Naive thymus-derived CD4-positive, alpha-beta T cell (primary cell): ENCODE measurements around the gene SELPLG. TPM values are rescaled to one million over a fixed set of nuclear protein-coding genes. Genes with fewer than 3 reads are reported as not detected.

Experiments
- ATAC-seq: fragments of 150-1000 bp; cut with Tn5 transposase; 2 replicates; pipeline ENCODE4 v1.10.0; 2021; ENCODE audit warnings: mild to moderate bottlenecking, moderate library complexity
- CTCF ChIA-PET: fragments of 350-600 bp; sonication (Branson Sonifier 250); formaldehyde crosslinking; loops from one replicate; lab custom pipeline; 2021; ENCODE audit warnings: antibody characterized with exemption; lab: Charles Lee
- POLR2A ChIA-PET: fragments of 350-600 bp; sonication (Branson Sonifier 250); formaldehyde crosslinking; loops from one replicate; lab custom pipeline; 2021; ENCODE audit warnings: antibody characterized with exemption, inconsistent platforms; lab: Charles Lee
- DNase-seq, 9 donors: peaks; one replicate each; pipeline versions ENCODE4 v3.0.0 to v3.0.0-alpha.2; 2020 to 2022; ENCODE audit warnings: mixed read lengths in 1 of 9
- H3K27ac ChIP-seq: one replicate; pipeline ENCODE4 v1.7.0; 2013; ENCODE audit warnings: mild to moderate bottlenecking, low read depth, low read length, moderate library complexity
- H3K27me3 ChIP-seq, 2 donors: one replicate each; pipeline ENCODE4 v1.7.0; 2013; ENCODE audit warnings: low read length in 2 of 2, mild to moderate bottlenecking in 2 of 2, moderate library complexity in 2 of 2; ENCODE audit not compliant: control insufficient read depth in 2 of 2, insufficient read depth in 2 of 2
- H3K36me3 ChIP-seq, 3 experiments: 1 replicate in 2 of 3; 2 replicates in 1 of 3; pipeline ENCODE4 v1.7.0; 2013; ENCODE audit warnings: low read length in 3 of 3, mild to moderate bottlenecking in 3 of 3, moderate library complexity in 1 of 3; ENCODE audit not compliant: insufficient read depth in 3 of 3, control insufficient read depth in 2 of 3
- H3K4me1 ChIP-seq, 2 donors: one replicate each; pipeline ENCODE4 v1.7.0; 2013; ENCODE audit warnings: low read length in 2 of 2, mild to moderate bottlenecking in 2 of 2, moderate library complexity in 1 of 2; ENCODE audit not compliant: control insufficient read depth in 2 of 2, insufficient read depth in 2 of 2
- H3K4me3 ChIP-seq: 2 replicates; pipeline ENCODE4 v1.7.0; 2013; ENCODE audit warnings: mild to moderate bottlenecking, low read length
- H3K9me3 ChIP-seq, 3 experiments: 1 replicate in 2 of 3; 2 replicates in 1 of 3; pipeline ENCODE4 v1.7.0; 2013; ENCODE audit warnings: low read length in 3 of 3; ENCODE audit not compliant: control insufficient read depth in 2 of 3
- H3K27ac Mint-ChIP-seq, 9 donors: one replicate each; pipeline ENCODE4 v1.8.0; 2020 to 2022; ENCODE audit warnings: mixed read lengths in 9 of 9, mild to moderate bottlenecking in 8 of 9, moderate library complexity in 5 of 9, inconsistent platforms in 2 of 9
- H3K27me3 Mint-ChIP-seq, 5 donors: one replicate each; pipeline ENCODE4 v1.8.0; 2021 to 2022; ENCODE audit warnings: mixed read lengths in 5 of 5, mild to moderate bottlenecking in 1 of 5
- H3K36me3 Mint-ChIP-seq, 5 donors: one replicate each; pipeline ENCODE4 v1.8.0; 2020 to 2022; ENCODE audit warnings: mixed read lengths in 5 of 5, mild to moderate bottlenecking in 3 of 5, inconsistent platforms in 1 of 5
- H3K4me1 Mint-ChIP-seq, 7 donors: one replicate each; pipeline ENCODE4 v1.8.0; 2020 to 2022; ENCODE audit warnings: mixed read lengths in 7 of 7, mild to moderate bottlenecking in 3 of 7, inconsistent platforms in 1 of 7
- H3K4me3 Mint-ChIP-seq, 10 donors: one replicate each; pipeline ENCODE4 v1.8.0; 2020 to 2022; ENCODE audit warnings: mild to moderate bottlenecking in 10 of 10, mixed read lengths in 10 of 10, moderate library complexity in 6 of 10, inconsistent platforms in 2 of 10
- H3K9me3 Mint-ChIP-seq, 11 donors: one replicate each; pipeline ENCODE4 v1.8.0; 2020 to 2022; ENCODE audit warnings: mixed read lengths in 11 of 11, mild to moderate bottlenecking in 4 of 11, inconsistent platforms in 1 of 11, moderate library complexity in 1 of 11
- intact Hi-C, 2 donors: fragments of 100-400 bp; cut with micrococcal nuclease; formaldehyde crosslinking; loops; one replicate each; pipeline ENCODE4 v1.15.1; 2023
- polyA plus RNA-seq, 2 donors: library from polyadenylated mRNA; unstranded; fragments of 300-500 nt; fragmentation: Illumina TruSeq; gene quantifications; one replicate each; pipeline ENCODE4 v1.2.3, GENCODE V29; 2021
- total RNA-seq, 6 experiments: library from RNA in 5 of 6; stranded (reverse) in 5 of 6; gene quantifications; 1 replicate in 5 of 6; 2 replicates in 1 of 6; pipeline ENCODE4 v1.2.3 and lab custom pipeline; 2021 to 2026

SELPLG gene
- total and polyA plus RNA-seq, 7 experiments from 2014 or later = 54.3 to 831 (median 161) TPM

GRCh38 chr12:108650083-108650482 lies 16.4 kb upstream of the SELPLG start:
- H3K4me1 ChIP-seq = peaks cover 0 to 19% of the 10 kb centered on the region in 2 donors
- H3K36me3 ChIP-seq = no peaks in the 10 kb centered on the region
- no peaks in the 10 kb centered on the region for H3K9me3 Mint-ChIP-seq
- POLR2A ChIA-PET = interaction anchor here (1.1 kb wide), 1 partner anchor 15 kb away, joined by 6 read pairs; no protein-coding TSS in a partner anchor
- no peaks in the 10 kb centered on the region for H3K9me3 ChIP-seq
- no peaks in the 10 kb centered on the region for H3K27me3 Mint-ChIP-seq
- H3K4me1 Mint-ChIP-seq = peaks cover 15 to 29% (median 24%) of the 10 kb centered on the region in 7 donors
- H3K27ac ChIP-seq = no peak overlapping the region
- H3K27ac Mint-ChIP-seq = no peak overlapping the region
- CTCF ChIA-PET = interaction anchor here (0.9 to 2.2 kb wide), 5 partner anchors 9 to 1154 kb away, joined by 3 to 8 read pairs (median 4); no protein-coding TSS in a partner anchor
- no peak for ATAC-seq
- peaks cover 0 to 17% (median 0%) of the 10 kb centered on the region in 5 donors for H3K36me3 Mint-ChIP-seq
- H3K27me3 ChIP-seq = no peaks in the 10 kb centered on the region
- no peak overlapping the region for H3K4me3 Mint-ChIP-seq
- intact Hi-C loops = no loop called here
- no peak overlapping the region for H3K4me3 ChIP-seq
- no peak for DNase-seq

GRCh38 chr12:108649669-108650068 lies 16.0 kb upstream of the SELPLG start:
- Mint-ChIP-seq H3K4me1 (peaks cover 19 to 33% (median 28%) of the 10 kb centered on the region in 7 donors), H3K27ac (peak overlapping the region in 1 of 9 donors; percentile 1), H3K9me3 (no peaks in the 10 kb centered on the region), H3K4me3 (no peak overlapping the region), H3K27me3 (no peaks in the 10 kb centered on the region), H3K36me3 (peaks cover 0 to 17% (median 0%) of the 10 kb centered on the region in 5 donors)
- POLR2A ChIA-PET = interaction anchor here (1.1 kb wide), 1 partner anchor 14 kb away, joined by 6 read pairs; no protein-coding TSS in a partner anchor
- no peak overlapping the region for H3K4me3 ChIP-seq
- no peak for ATAC-seq
- CTCF ChIA-PET = interaction anchor here (0.8 to 1.5 kb wide), 5 partner anchors 9 to 1155 kb away, joined by 3 to 4 read pairs (median 3); no protein-coding TSS in a partner anchor
- intact Hi-C loops = no loop called here
- DNase-seq = no peak
- no peaks in the 10 kb centered on the region for H3K27me3 ChIP-seq
- H3K27ac ChIP-seq = no peak overlapping the region
- H3K36me3 ChIP-seq = no peaks in the 10 kb centered on the region
- H3K4me1 ChIP-seq = peaks cover 0 to 23% of the 10 kb centered on the region in 2 donors
- H3K9me3 ChIP-seq = no peaks in the 10 kb centered on the region

- no peak for DNase-seq
- Mint-ChIP-seq H3K27me3 (no peaks in the 10 kb centered on the region), H3K4me3 (no peak overlapping the region), H3K27ac (peak overlapping the region in 1 of 9 donors; percentile 1), H3K4me1 (peaks cover 19 to 36% (median 32%) of the 10 kb centered on the region in 7 donors), H3K9me3 (no peaks in the 10 kb centered on the region), H3K36me3 (peaks cover 0 to 17% (median 0%) of the 10 kb centered on the region in 5 donors)
- ChIA-PET CTCF (interaction anchor here (0.8 to 1.5 kb wide), 4 partner anchors 10 to 17 kb away, joined by 3 to 4 read pairs (median 4); no protein-coding TSS in a partner anchor), POLR2A (interaction anchor here (0.9 to 1.1 kb wide), 2 partner anchors 14 to 15 kb away, joined by 3 to 6 read pairs; no protein-coding TSS in a partner anchor)
- intact Hi-C loops = no loop called here
- Histone ChIP-seq H3K4me1 (peaks cover 0 to 27% of the 10 kb centered on the region in 2 donors), H3K36me3 (no peaks in the 10 kb centered on the region), H3K9me3 (no peaks in the 10 kb centered on the region), H3K27ac (no peak overlapping the region), H3K27me3 (no peaks in the 10 kb centered on the region), H3K4me3 (no peak overlapping the region)
- no peak for ATAC-seq
These were observed 15.4 kb upstream of the SELPLG start for GRCh38 chr12:108649126-108649525.

- no peaks in the 10 kb centered on the region for H3K27me3 Mint-ChIP-seq
- Histone ChIP-seq H3K27me3 (no peaks in the 10 kb centered on the region), H3K9me3 (no peaks in the 10 kb centered on the region), H3K4me1 (peaks cover 0 to 27% of the 10 kb centered on the region in 2 donors), H3K4me3 (no peak overlapping the region), H3K27ac (no peak overlapping the region), H3K36me3 (no peaks in the 10 kb centered on the region)
- POLR2A ChIA-PET = interaction anchor here (0.9 to 3.7 kb wide), 2 partner anchors 16 to 86 kb away, joined by 3 to 19 read pairs; partner anchors contain the start of genes ISCU and SART3
- peak overlapping the region in 2 of 9 donors; percentile 71 to 95 for H3K27ac Mint-ChIP-seq
- H3K4me3 Mint-ChIP-seq = no peak overlapping the region
- CTCF ChIA-PET = interaction anchor here (0.6 kb wide), 1 partner anchor 13 kb away, joined by 3 read pairs; no protein-coding TSS in a partner anchor
- peaks cover 19 to 36% (median 33%) of the 10 kb centered on the region in 7 donors for H3K4me1 Mint-ChIP-seq
- H3K9me3 Mint-ChIP-seq = no peaks in the 10 kb centered on the region
- intact Hi-C loops = no loop called here
- peaks cover 0 to 17% (median 0%) of the 10 kb centered on the region in 5 donors for H3K36me3 Mint-ChIP-seq
- ATAC-seq (no peak), DNase-seq (no peak)
These were observed 14.7 kb upstream of the SELPLG start for GRCh38 chr12:108648371-108648770.

- no peaks in the 10 kb centered on the region for H3K27me3 ChIP-seq
- Mint-ChIP-seq H3K27me3 (no peaks in the 10 kb centered on the region), H3K4me1 (peaks cover 19 to 36% (median 32%) of the 10 kb centered on the region in 7 donors), H3K36me3 (peaks cover 0 to 17% (median 0%) of the 10 kb centered on the region in 5 donors), H3K9me3 (no peaks in the 10 kb centered on the region), H3K27ac (peak overlapping the region; percentile 1 to 95 (median 71)), H3K4me3 (peak overlapping the region in 4 of 10 donors; percentile 9 to 58 (median 37))
- no peak overlapping the region for H3K27ac ChIP-seq
- DNase-seq = no peak
- intact Hi-C loops = loop anchor here in 1 of 2 donors (1.0 kb wide), 3 partner anchors 29 to 84 kb away; no protein-coding TSS in a partner anchor
- no peak for ATAC-seq
- no peaks in the 10 kb centered on the region for H3K9me3 ChIP-seq
- CTCF ChIA-PET = interaction anchor here (0.6 to 3.1 kb wide), 7 partner anchors 14 to 156 kb away, joined by 3 to 32 read pairs (median 6); partner anchors contain the start of gene SELPLG
- H3K4me3 ChIP-seq = no peak overlapping the region
- H3K4me1 ChIP-seq = peaks cover 0 to 27% of the 10 kb centered on the region in 2 donors
- H3K36me3 ChIP-seq = no peaks in the 10 kb centered on the region
- POLR2A ChIA-PET = interaction anchor here (1.3 to 3.8 kb wide), 4 partner anchors 11 to 85 kb away, joined by 4 to 54 read pairs (median 13); partner anchors contain the start of genes ISCU, SART3 and SELPLG
These were observed 14.0 kb upstream of the SELPLG start for GRCh38 chr12:108647585-108648287.
